HFF-Myc (cell line): ENCODE measurements around the gene TRAPPC10.

ENCODE experiments used
- DNase-seq: peaks from one replicate; pipeline ENCODE4 v3.0.0-alpha.2; 2011; ENCODE audit warnings: low read depth; ENCODE audit errors: extremely low read depth
- H3K4me3 ChIP-seq: replicated peaks from 2 replicates; pipeline ENCODE4 v1.5.1; 2011; ENCODE audit warnings: low read depth, mild to moderate bottlenecking, control low read depth, low read length
- TF ChIP-seq, protein P1 (sequence below): IDR thresholded peaks from 2 replicates; pipeline ENCODE4 v1.5.1; 2012; ENCODE audit warnings: mild to moderate bottlenecking, low read depth, low read length, control low read depth; ENCODE audit errors: missing control alignments

The TRAPPC10 gene

DNA sequence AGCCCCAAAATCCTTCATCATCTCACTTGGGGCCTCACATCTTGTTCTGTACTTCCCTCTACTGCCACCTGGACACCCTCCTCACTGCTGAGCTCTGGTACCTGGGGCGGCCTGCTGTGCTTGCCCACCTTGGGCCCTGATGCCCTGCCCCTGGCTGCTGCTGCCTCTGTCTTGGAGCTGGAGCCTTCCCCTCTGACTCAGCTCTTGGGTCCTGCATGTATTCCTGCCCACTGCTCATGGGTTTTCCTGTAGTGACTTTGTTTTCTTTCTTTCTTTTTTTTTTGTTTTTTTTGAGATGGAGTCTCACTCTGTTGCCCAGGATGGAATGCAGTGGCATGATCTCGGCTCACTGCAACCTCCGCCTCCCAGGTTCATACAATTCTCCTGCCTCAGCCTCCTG, 37.5 kb downstream of the TRAPPC10 start:
- DNase-seq, result no peak
- TF ChIP-seq, protein P1, sequence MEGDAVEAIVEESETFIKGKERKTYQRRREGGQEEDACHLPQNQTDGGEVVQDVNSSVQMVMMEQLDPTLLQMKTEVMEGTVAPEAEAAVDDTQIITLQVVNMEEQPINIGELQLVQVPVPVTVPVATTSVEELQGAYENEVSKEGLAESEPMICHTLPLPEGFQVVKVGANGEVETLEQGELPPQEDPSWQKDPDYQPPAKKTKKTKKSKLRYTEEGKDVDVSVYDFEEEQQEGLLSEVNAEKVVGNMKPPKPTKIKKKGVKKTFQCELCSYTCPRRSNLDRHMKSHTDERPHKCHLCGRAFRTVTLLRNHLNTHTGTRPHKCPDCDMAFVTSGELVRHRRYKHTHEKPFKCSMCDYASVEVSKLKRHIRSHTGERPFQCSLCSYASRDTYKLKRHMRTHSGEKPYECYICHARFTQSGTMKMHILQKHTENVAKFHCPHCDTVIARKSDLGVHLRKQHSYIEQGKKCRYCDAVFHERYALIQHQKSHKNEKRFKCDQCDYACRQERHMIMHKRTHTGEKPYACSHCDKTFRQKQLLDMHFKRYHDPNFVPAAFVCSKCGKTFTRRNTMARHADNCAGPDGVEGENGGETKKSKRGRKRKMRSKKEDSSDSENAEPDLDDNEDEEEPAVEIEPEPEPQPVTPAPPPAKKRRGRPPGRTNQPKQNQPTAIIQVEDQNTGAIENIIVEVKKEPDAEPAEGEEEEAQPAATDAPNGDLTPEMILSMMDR, result no peak
- no peak overlapping the region for H3K4me3 ChIP-seq

DNA sequence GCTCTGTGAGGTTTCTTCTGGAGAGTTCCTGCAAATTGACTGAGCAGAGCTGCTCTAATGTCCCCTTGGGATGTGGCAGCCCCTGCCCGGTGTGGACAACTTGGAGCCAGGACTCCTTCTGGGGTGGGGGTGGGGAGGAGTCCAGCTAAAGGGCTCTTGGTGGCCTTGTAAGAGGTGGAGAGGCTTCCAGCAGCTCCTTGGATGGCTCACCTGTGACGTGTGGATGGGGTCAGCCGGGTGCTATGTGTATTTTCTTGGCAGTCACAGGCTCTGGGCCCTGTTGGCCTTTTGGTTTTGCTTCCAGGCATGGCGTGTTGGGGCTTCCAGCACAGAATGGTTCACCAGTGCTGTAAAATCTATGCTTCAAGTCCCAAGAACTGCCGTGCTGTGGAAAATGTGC, 38.2 kb downstream of the TRAPPC10 start:
- TF ChIP-seq, protein P1, result no peak
- no peak for DNase-seq
- no peak overlapping the region for H3K4me3 ChIP-seq

DNA sequence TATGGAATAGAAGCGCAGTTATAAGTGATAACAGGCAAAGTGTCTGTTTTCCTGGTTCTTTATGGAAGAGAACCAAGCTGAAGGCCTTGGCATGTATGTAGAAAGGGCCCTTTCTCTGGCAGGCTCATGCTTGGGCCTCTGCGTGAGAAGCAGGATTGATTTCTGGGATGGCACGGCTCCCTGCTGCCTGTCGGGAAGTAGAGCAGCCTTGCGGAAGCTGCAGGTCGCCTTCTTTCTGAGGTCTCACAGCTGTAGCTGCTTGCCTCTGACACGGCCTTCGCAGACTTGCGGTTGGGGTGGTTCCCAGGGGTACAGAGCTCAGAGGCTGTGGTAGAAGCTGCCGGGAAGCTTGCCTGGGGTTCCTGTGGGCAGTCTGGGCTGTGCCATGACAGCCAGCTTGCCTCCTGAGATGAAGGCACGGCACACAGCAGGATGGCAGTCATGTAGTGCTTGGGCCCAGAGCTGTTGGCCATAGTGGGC, 39.4 kb downstream of the TRAPPC10 start:
- no peak overlapping the region for H3K4me3 ChIP-seq
- TF ChIP-seq, protein P1, result no peak
- no peak for DNase-seq

DNA sequence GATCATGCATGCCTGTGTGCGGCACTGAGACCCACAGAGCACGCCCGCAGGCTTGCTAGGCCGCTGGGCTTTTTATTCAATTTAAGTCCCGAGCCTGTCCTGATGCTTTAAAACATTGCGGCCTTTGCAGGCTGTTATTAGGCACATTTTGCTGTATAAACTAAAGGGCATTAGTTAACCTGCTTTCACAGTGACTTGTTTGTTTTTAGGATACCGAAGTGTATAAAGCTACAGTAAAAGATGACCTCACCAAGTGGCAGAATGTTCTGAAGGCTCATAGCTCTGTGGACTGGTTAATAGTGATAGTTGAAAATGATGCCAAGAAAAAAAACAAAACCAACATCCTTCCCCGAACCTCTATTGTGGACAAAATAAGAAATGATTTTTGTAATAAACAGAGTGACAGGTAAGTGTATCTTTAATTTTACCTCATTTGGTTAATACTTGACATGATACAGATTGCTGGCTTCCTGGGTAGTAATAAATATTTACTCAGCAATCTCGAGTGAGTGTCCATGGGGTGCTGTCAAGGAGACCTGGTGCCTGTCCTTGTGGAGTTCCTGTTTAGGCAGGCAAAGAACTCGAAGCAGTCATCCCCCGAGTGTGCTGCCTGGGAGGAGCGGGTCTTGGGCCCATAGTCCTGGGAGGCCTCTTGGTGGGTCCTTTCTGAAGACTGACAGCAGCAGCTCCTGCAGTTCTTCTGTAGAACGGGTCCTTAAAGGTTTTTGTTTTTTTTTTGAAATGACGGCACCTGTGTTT, 40.1 kb downstream of the TRAPPC10 start:
- DNase-seq, result no peak
- no peak overlapping the region for H3K4me3 ChIP-seq
- TF ChIP-seq, protein P1, result no peak

DNA sequence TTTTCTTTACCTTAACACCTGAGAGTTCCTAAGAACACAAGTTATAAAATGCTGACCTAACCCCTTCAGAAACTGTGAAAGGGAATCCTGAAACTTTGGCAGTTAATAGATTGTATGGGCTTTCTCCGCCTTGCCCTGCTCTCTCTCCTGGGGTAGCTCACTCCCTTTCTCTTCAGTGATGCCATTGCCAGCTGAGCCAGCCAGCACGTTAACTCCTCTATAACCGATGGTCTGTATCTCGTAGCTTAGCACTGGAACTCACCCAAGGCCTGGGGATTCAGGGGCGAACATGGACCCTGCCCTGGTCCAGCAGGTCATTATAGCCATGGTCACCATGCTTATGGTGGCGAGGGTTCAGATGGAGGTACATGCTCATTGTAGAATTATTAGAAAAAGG, 40.7 kb downstream of the TRAPPC10 start:
- no peak overlapping the region for H3K4me3 ChIP-seq
- TF ChIP-seq, protein P1, result no peak
- no peak for DNase-seq

DNA sequence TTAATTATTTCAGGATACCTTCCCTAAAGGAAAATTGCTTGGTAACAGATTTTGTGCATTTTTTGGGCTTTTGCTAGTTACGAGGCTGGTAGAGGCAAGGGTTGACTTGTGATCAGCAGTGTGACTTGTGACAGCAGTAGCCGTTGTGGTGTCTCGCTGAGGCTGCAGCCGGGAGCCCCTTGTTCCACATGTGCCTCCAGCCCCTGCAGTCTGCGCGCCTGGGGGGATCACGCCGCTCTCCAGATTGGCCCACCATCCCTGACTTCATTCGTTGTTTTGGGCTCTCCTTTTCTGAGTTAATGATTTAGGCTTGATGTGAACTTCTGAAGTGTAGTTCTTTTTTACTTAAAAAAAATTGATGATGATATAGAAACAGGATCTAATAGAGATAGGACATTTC, 41.5 kb downstream of the TRAPPC10 start:
- no peak for DNase-seq
- no peak overlapping the region for H3K4me3 ChIP-seq
- TF ChIP-seq, protein P1, result no peak
